NCI-H1048 (cell line): ENCODE data around the gene ZNF516.

Source experiments
- DNase-seq: peaks from one replicate; lab custom pipeline; 2025; lab: John Stamatoyannopoulos, UW

ZNF516 gene

DNA sequence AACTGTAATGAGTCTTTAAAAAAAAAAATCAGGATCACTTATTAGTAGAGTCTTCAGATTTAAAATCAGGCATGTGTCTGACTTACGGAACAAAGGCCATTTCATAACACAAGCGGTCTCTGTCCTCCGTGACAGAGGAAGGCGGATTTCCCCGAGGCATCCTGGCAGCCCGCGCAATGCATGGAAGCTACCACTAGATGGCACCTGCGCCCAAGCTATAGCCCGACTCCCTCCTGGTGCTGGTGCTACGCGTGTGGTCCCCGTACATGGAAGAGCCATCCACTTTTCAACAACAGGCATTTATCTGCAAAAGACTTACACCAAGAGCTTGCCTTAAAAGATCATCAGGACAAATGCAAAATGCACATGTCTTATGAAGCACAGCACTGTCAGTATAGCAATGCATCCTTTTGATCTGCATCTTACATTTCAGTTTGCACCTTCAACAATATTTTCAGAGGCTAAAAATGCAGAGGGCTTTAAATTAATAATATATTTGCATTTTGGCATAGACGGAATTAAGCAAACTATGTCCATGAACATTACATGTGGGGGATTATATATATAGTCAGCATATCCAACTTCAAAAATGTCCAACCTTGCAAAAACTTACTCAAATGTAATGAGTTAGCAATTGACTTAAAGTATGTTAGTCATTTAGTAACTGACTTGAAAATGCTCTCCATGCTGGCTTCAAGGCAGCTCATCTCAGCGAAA, 96.0 kb downstream of the ZNF516 start:
- DNase-seq = peak; percentile 67

DNA sequence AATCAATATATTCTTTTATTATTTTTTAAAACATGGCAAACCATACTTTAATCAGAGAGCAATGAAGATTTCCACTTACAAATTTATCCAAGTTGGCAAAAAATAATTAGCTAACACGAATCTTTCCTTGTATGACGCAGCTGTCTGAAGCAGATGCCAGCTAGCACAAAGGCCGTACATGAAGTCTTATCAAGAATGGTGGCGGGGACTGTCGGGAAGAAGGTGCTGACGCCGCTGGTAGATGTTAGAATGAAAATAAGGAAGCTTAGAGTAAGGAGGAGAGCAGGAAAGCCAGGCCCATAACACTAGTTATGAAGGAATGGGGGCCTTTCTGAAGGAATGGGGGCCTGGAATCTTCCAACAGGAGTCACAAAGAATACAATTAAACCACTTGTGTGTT, 96.7 kb downstream of the ZNF516 start:
- DNase-seq = no peak

DNA sequence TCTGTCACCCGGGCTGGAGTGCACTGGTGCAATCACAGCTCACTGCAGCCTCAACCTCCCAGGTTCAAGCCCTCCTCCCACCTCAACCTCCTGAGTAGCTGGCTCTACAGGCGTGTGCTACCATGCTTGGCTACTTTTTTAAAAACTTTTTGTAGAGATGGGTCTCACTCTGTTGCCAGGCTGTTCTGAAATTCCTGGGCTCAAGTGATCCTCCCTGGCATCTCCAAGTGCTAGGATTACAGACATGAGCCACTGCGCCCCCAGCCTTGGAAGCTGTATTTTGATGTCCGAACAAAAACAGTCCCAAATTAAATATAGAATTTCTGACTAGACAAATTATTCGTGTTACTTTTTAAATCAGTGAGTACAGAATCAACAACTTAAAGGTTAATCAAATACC, 97.4 kb downstream of the ZNF516 start:
- no peak for DNase-seq

DNA sequence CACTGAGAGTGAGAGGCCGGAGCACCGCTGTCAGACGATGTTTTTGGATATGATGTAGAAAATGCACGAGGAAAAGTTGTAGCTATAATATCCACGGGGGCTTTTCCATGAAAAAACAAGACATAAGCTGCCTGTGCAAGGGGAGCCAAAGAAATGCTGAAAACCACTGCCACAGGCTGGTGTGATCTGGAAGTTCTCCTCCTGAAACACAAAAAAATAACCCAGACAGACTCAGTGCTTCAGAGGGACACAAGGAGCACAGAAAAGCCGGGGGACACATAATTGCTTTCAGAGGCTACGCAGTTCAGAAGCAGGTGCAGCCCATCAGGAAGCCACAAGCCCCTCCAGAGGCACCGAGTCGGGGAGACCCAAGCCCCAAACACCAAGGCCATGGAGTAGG, 98.2 kb downstream of the ZNF516 start:
- DNase-seq = no peak

DNA sequence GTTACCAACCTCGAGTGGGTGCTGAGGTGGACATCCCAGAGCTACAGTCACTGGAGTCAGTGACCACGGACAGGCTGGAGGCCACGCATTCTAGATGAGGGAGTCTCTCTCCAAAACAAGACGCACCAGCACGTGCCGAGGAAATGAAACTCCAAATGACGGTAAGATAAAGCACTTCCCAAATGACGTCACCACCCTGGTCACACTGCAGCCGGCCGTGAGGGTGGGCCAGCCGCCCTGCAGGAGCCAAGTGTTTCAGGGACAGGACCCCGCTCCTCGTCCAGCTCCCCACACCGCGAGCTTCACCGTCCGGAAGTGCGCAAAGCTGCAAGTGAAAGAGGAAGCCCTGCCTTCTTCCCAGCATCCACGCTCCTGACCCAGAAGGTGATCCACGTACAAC, 99.4 kb downstream of the ZNF516 start:
- no peak for DNase-seq

DNA sequence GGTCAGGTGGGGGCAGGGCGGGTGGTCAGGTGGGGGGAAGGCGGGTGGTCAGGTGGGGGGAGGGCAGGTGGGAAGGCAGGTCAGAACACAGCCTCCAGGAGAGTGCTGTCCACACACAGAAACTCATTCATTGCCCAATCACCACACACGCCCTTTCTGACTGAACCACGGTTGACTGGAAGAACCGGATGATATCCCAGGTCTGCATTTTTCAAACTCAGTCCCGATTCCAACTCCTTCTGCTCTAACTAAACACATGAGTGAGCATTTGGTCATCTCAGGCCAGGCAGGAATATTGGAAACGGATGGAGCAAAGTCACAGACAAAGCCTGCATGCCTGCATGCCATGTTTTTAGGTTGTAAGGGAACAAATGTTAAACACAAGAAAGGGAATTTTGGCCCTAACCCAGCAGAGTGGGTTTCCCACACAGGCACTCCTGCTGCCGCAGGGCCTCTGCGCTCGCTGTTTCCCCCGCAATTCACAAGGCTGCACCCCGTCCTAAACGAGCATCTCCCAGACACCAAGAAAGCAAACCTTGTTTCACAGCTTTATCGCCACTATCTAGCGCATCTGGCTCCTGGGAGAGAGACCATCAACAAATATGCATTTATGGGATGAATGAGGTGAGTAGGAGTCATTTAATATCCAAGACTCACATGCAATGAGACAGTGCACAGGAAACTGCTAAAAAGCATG, 100.1 kb downstream of the ZNF516 start:
- no peak for DNase-seq

DNA sequence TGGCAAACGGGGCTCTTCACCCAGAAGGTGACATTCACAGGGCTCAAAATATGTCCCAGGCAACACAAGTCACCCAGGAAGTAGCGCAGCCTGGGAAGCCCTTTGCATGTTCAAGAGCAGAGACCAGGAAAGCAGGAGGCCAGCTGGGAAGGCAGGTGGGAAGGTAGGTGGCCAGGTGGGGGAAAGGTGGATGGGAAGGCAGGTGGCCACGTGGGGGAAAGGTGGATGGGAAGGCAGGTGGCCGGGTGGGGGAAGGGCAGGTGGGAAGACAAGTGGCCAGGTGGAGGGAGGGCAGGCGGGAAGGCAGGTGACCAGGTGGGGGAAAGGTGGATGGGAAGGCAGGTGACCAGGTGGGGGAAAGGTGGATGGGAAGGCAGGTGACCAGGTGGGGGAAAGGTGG, 102.7 kb downstream of the ZNF516 start:
- DNase-seq = no peak

DNA sequence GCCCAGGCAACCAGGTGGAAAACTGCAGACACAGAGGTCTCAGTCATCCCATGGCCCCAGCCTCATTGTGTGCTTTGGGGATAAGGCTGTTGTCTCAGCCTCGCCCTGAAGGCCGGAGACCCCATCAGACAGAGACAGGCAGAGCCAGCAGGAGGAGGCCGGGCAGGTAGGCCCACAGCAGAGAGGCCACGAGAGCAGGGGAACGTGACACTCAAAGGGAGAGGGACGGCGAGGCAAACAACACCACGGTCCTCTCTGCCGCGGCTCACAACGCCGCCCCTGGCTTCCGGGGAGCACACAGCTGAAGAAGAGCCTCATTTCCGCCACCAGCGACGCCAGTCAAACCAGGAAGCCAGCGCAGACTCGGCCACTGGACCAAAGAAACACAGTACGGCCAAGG, 103.3 kb downstream of the ZNF516 start:
- DNase-seq = no peak

DNA sequence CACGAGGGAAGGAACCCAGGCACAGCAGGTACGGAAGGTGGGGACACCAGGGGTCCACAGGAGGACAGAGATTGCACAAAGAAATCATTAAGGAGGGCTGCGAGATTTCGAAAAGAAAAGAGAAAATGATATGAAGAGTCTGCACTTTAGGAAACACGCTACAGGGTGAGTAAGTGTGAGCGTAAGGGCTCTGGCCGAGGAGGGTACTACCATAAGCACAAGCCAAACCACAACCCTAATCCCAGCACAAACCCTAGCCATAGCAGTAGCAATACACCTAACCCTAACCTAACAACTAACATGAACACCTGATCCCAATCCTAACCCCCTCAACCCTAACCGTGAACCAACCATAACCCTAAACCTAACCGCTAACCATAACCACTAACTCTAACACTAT, 104.0 kb downstream of the ZNF516 start:
- DNase-seq = no peak

DNA sequence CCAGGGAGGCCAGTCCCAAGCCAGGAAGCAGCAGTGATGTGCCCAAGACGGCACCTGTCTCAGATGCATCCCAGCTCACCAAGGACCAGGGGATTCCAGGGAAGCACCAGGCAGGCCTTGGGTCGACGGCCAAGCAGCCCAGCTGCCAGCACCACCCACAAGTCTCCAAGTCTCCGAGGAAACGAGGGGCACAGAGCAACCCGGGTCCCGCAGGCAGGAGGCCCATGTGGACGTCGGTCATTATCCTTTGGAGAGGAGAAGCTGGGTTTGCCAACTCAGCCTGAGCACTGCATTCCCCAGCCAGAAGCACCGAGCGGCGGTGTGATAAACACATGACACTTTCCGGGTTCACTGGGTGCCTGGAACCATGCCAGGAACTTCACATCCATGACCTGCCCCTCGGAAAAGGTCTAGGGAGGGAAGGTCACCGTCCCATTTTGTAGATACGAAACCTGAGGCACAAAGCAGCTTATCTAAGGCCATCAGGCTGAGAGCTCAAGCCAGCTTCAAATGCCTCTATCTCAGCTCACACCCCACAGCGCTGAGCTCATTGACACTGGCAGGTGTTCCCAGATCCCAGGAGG, 104.5 kb downstream of the ZNF516 start:
- no peak for DNase-seq

DNA sequence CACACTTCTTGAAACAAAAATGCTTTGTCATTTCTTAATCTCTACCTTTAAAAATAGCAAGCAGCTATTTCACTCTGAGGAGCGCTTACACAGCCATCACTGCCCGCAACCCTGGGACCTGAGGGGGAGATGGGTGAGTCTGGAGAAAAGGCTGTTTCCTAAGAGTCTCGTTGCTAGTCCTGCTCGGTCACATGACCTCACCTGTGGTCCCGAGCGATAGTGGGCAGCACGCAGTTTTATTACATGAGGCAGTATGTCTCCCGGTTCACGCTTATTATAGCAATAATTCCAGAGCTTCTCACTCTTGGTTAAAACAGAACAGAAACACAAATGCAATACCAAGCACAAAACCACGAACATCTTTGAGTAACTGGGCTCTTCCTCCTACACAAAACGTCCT, 105.3 kb downstream of the ZNF516 start:
- DNase-seq = no peak

DNA sequence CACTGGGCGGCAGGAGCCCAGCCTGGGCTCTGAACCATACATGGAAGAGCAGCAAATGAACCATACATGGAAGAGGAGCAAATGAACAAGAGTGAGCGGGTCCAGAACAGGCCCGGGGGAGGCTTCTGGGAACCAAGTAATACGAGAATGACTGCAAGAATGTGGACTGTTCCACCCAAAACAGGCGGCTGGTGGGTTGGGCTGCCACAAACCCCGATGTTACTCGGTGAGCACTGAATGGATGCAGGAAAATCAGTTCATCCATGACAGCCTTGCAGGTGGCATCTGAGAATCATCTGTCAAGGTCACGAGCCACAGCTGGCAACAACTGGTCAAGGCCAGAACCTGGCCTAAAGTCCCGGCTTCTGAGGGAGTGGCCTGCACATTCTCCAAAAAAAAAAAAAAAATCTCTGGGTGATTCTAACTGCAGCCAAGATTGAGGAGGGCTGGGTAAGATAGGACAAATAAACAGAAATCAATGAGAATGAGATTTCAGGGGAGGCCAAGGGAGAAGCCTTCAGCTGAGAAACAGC, 106.1 kb downstream of the ZNF516 start:
- no peak for DNase-seq

DNA sequence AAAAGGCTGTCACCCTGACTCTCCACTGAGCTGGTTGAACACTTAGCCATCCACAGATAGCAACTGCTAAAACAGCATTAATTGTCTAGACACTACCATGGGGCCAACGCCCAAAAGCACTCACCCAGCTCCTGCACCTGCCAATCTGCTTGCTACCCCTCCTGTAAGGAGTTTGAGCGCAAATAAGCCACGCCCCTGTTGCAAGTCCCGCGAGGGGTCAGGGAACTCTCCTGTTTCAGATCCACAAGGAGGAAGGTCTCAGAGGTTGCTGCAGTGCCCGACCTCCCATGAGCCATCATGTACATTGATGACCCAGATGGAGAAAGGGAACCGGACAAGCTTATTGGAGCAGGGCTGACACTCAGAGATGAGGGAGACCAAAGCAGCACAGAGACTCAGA, 106.8 kb downstream of the ZNF516 start:
- DNase-seq = no peak

DNA sequence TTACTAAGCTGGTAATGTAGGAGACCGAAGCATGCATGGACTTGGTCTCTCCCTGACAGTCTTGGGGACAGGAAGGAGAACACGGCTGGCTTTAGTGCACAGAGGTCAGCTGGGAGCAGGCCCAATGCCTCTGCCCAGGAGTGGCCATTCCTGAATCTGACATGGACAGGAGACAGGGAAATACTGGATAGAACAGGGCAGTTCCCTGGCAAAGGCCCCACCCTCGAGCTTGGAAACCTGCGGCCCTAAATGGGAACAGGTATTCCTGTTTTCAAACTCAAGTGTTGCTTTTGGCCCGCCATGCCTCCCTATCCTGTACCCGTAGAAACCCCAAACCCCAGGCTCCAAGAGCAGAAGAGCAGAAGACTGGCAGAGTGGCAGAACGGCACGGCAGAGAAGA, 107.4 kb downstream of the ZNF516 start:
- no peak for DNase-seq

DNA sequence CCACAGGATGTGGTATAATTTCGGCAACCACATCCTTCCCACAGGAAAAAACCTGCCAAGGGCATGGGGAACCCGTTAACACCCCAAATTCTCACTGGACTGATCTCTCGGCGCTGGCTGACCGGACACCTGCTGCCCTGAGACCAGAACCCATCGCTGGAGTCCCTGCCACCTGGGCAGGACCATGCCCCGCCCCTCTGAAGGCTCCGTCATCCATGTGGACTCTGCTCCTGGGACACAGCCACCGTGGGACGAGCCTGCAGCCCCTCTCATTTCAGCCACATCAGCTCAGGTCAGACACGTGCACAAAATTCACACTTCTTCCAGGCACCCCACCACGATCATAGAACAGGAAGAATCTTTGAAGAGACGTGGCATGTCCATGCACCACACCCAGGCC, 108.2 kb downstream of the ZNF516 start:
- DNase-seq = no peak

DNA sequence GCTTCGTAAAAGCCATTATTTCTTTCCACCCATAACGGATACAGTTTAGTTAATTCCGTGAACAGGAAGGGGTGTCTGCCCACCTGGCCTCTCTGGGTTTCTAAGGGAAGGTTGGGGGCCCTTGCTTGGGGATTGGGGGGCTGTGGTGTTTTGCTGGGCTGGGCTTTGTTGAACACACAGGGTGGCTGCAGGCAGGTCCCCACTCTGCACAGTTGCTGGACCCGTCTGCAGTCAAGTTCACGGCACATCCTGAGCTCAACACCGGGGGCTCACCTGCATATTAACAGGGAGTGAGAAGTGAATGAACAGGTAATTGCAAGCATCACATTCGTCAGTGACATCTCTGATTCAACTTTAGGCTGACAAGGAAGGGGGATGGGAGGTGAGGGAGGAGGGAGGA, 109.0 kb downstream of the ZNF516 start:
- DNase-seq = no peak

DNA sequence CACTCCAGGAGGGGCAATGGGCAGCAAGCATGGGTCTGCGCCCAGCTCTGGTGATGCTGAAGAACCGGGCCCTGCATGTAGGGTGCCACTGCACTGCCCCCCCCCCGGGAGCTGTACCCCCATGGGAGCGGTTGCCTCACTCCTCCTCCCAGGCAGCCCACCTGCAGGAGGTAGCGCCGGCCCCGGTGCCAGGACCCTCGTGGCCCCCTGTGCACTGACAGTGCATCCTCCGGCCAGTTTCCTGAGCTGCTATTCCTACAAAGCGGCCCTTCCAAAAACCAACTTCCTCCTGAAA, 109.4 kb downstream of the ZNF516 start:
- DNase-seq = no peak

DNA sequence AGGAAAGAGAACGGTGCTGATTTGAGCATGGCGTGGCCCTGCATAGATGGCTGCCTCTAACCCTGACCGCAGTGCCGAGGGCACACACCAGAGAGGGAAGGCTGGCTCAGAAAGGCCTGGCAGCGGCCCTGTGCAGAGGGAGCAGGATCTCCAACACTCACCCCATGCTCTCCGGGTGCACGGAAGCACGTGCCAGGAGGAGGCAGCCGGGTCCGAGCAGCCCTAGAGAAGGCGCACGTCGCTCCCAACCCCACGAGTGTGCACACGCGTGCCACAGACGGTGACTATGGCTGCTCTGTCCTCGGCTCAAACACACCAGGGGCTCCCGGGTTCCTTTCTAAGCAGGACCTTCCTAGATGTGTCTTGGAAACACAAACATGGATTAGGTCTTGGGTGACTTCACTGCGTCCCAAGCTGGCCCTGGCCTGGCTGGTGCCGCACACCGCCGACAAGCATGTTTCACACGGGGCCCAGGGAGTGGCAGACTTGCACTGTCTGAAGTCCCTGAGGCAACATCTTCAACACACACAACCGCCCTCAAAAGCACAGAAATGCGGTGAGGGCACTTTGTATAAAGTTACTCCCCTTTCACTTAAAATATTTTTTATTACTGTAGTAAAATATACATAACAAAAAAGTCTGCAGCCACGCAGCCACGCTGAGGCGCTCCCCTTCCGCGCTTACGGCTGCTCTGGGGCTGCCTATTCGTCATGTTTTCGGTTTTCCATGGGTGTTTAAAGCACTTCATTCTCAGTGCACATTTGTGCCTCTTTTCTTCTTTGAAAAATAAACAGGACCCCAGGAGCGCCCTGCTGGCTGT, 110.0 kb downstream of the ZNF516 start:
- DNase-seq = no peak

DNA sequence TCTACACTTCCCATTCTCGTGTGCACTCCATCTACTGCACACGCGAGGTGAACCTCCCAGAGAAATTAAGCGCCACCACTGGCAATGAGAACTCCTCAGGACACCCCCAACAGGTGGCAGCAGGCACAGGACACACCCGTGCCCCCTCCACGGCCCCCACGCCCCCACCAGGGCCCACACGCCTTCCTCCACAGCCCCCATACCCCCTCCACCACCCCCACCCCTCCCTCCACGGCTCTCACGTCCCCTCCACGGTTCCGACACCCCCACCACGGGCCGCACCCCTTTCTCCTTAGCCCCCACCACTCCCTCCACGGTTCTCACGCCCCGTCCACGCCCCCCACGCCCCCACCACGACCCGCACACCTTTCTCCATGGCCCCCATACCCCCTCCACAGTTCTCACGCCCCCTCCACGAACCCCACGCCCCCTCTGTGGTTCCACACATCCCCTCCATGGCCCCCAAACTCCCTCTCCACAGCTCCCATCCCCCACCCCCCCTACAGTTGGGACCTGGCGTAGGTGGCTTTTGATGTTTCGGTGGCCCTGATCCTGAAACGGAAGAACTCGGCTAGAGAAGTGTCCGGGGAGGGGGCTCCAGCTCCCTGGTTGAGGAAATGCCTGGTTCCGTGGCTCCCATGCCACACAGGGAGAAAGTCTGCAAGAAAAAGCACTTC, 110.8 kb downstream of the ZNF516 start:
- DNase-seq = no peak

DNA sequence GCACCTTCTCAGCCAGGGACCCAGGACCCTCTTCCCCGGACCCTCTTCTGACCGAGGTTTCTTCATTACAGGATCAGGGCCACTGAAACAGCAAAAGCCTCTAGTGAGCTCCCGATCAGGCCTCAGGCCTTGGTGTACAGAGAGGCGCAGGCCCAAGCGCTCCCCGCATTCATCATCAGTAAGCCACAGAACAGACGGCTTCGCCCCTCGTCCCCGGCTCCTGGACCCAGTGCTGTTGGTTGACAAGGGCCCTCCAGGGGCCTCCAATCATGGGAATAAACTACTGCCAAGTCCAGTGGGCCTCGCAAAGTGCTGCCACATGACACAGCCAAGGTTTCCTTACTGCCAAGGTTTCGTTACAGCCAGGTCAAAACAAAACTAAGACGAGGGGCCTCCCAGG, 111.4 kb downstream of the ZNF516 start:
- DNase-seq = no peak

DNA sequence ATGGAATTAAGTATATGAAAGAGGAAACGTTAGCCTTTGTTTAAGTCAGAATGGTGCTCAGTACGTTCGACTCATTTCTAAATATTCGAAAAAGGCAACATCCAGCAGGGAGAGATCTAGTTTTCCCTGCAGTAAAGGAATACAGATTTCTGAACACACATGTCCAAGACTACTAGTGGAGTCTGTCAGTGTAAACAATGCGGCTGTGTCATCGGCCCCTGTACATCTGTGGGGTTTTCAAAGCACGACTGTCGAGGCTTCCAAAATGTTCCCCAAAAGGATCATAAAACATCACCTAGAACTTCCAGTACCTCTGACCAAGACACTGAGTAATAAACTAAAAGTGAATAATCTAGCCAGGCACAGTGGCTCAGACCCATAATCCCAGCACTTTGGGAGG, 112.8 kb downstream of the ZNF516 start:
- DNase-seq = no peak

DNA sequence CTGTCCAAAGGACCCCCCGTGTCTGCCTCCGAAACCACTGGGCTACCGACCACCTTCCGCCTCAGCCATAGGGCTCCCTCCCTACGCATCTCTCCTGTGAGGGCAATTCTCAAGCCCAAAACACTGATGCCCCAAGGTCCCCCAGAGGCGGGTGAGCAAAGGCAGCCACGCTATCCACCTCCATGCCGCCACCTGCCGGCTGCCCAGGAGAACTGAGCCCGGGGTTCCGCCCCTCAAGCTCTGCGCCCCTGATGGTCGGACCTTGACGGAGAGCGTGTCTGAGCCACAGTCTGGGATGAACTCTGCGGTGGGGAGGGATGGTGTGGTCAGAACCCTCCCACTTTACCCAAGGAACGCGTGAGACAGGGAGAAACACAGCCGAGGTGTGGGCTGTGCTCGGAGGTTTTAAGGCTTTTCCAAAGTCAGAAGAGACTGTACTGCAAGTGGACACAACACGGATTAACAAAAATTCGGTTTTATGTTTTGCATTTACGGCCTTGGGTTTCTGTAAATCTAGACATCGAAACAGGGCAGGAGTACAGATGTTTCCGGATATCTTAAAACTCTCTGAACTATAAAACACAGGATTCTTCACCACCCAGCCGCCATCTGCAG, 114.1 kb downstream of the ZNF516 start:
- no peak for DNase-seq
